ENCODE measurements around the gene ARHGAP27.

The ARHGAP27 gene

DNA sequence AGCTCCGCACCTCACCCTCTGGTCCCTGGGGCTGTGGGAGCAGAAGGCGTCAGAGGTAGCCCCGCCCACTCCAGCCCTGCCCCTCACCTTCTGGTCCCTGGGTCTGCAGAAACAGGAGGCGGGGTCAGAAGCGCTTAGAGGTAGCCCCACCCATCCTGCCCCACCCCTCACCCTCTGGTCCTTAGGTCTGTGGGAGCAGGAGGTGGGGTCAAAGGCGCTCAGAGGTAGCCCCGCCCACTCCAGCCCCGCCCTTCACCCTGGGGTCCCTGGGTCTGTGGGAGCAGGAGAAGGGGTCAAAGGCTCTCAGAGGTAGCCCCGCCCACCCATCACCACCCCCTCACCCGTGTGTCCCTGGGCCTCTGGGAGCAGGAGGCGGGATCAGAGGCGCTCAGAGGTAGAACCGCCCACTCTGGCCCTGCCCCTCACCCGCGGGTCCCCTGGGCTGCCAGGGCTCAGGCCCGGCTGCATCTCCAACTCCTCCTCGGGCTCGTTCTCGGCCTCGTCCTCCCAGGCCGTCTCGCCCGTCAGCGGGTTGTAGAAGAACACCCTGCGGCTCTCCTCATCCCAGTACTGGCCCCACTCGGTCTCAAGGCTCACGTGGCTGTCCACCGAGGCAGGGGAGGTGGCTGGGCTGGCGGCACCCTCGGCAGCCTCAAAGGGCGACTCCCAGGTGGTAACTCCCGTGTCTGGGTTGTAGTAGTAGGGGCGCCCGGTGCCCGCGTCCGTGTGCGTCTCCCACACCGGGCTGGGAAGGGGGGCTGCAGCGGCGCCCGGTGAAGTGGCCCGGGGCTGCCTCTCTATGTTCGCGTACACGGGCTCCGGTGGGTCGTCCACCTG is 27.2 kb downstream of the ARHGAP27 start:
- no peak for TF ChIP-seq ZNF274 (IDR thresholded peaks at IDR 0.05; ENCODE audit: low read depth, low read length)
- no peak overlapping the region for H3K4me3 ChIP-seq (ENCODE audit: low read length)

DNA sequence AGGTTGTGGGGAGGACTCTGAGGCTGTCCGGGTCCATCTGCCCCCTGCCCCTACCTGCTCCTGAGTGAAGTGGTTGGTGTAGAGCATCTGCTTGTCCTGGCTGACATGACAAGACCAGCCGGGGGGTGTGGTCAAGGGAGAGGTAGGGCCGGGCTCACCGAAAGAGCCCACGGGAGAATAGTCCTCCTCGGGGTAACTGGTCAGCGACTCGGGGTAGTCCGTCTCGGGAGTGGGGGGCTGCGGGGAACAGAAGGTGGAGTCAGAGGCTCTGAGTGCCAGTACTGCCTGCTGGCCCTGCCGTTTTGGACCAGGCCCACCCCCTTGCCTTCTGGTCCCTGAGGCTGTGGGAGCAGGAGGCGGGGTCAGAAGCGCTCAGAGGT is 27.8 kb downstream of the ARHGAP27 start:
- TF ChIP-seq ZNF274 (IDR thresholded peaks at IDR 0.05; ENCODE audit: low read depth, low read length), result no peak
- no peak overlapping the region for H3K4me3 ChIP-seq (ENCODE audit: low read length)

DNA sequence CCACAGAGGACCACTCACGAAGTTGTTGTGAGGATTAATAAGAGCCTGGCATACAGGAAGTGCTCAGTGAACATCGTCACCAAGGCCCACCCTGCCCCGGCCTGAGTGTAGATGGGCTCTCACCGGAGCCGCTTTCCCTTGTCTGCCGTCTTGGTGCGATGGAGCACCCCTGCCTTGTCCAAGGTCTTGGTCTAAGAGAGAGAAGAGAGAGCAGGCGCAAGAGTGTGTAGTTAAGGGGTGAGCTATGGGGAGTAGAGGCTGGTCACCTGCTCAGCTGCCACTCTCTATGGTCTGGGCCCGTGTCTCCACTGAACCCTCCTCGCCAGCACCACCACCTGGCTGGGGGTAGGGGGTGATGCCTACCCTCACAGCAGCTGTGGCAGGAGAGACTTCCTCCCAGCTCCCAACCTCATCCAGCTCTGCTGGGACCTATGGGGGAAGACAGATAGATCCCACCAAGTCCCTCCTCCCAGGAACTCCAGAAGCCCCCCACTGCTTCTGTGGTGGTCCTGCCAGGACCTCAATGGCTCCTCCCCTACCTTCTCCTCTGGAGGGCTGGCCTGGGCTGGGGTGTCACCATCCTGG is 28.7 kb downstream of the ARHGAP27 start:
- no peak overlapping the region for H3K4me3 ChIP-seq (ENCODE audit: low read length)
- no peak for TF ChIP-seq ZNF274 (IDR thresholded peaks at IDR 0.05; ENCODE audit: low read depth, low read length)

DNA sequence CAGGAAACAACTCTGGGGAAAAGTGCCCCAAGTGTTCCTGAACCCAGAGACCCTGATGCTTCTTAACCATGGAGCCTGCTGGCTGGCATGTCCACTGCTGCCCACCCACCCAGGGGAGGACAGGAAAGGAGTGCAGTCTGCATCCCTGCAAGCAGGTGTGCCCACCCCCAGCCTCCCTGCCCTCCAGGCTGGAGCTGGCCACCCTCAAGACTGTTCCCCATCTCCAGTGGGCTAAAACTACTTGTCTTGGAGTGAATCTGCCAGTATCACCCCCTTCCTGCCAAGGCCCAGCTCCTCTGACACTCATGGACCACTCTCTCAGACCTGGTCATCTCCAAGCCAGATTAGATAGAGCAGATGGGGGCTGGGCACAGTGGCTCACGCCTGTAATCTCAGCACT is 29.8 kb downstream of the ARHGAP27 start:
- TF ChIP-seq ZNF274 (IDR thresholded peaks at IDR 0.05; ENCODE audit: low read depth, low read length), result no peak
- no peak overlapping the region for H3K4me3 ChIP-seq (ENCODE audit: low read length)

DNA sequence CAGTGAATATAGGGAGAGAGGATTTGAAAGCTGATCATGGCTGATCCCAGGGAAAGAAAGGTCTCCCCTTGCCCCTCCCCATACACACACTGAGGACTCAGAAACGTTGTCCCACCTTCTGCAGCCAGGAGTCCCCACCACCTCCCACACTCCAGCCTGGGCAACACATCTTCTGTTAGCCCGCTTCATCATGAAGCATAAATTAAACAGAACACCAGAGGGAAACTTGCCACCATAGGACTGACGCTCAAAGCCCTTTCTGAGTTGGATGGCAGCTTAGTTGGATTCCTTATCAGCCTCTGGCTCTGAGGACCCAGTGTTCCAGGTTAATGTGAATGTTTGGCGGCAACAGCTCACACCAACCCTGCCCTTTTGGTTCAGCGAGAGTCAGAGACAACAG is 33.9 kb downstream of the ARHGAP27 start:
- H3K4me3 ChIP-seq (ENCODE audit: low read length), result no peak overlapping the region
- no peak for TF ChIP-seq ZNF274 (IDR thresholded peaks at IDR 0.05; ENCODE audit: low read depth, low read length)

DNA sequence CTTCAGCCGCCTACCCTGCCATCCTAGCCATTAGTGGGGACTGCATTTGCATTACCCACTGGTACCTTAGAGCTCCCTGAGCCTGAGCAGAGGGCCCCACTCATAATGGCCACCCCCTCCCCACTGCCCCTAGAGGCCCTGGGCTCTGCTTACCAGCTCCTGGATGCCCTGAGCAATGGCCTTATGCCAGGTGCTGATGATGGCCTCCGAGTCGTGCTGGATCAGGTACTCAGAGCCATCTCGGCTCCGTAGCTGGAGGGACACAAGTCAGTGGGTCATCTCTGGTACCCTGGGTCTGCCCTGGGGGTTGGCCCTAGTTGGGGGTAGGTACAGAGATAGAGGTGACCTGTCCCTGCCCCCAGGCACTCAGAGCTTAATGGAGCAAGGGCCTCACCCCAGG is 34.9 kb downstream of the ARHGAP27 start:
- no peak overlapping the region for H3K4me3 ChIP-seq (ENCODE audit: low read length)
- no peak for TF ChIP-seq ZNF274 (IDR thresholded peaks at IDR 0.05; ENCODE audit: low read depth, low read length)

DNA sequence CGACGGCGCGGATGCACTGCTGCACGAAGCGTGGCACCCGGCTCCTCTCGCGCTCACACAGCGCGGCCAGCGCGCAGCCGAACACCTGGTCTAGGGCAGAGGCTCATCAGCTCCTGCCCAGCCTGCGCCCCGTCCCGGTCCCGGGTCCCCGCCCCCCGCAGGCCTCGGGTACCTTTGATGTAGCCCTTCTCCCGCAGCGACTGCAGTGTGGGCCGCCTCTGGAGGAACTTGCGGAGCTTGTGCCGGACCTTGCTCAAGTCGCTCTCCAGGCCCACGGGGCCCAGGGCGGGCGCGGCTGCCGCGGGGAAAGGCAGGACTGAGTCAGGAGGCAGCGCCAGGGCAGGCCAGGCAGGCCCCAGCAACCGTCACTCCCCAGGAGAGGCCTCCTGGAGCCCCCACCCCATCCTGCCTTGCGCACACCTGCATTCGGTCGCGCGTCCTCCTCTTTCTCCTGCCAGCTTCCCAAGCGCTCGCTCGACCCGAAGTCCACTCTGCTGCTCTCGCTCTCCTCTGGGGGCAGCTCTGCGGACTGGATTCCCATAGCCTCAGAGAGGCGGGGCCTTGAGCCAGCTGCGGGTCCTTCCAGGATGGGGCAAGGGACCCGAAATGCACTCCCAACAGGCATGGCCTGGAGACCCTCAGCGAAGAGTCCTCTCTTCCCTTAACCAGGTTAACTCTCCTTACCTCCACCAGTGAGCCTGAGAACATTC is 36.0 kb downstream of the ARHGAP27 start:
- no peak overlapping the region for H3K4me3 ChIP-seq (ENCODE audit: low read length)
- no peak for TF ChIP-seq ZNF274 (IDR thresholded peaks at IDR 0.05; ENCODE audit: low read depth, low read length)

DNA sequence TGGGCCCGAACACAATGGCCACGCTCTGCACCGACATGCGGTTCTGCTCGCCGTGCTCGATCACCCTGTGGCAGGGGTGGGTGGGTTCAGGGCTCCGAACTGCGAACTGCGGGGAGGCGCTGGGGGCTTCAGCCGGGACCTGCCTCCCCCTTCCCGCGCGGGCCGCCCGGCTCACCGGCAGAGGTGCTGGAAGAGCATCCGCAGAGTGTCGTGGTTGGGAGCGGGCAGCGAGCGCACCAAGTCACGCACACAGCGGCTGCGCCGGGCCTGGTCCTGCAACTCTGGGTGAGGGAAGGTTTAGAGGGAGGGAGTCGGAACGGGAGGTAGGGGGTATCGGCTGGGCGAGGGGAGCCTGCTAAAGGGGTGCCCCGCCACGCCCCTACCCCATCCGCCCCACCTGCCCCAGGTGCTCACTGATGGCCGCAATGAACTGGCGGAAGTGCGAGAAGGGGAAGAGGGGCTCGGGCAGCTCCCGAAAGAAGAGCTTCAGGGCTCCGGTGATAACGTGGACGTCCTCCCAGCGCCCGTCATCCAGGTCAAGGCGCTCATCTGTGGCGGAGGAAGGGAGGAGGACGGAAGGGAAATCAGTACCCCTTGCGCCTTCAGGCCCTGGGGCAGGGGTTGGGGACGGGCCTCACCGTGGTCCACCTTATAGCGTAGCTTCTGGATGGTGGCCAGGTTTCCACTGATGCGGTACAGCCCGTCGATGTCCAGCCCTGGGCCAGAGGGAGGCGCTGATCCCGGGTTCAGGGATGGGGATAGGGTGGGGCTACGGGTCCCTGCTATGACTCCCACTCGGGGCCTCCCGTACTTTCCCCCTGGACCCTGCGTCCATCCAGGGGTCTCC is 36.9 kb downstream of the ARHGAP27 start:
- TF ChIP-seq ZNF274 (IDR thresholded peaks at IDR 0.05; ENCODE audit: low read depth, low read length), result no peak
- H3K4me3 ChIP-seq (ENCODE audit: low read length), result no peak overlapping the region

DNA sequence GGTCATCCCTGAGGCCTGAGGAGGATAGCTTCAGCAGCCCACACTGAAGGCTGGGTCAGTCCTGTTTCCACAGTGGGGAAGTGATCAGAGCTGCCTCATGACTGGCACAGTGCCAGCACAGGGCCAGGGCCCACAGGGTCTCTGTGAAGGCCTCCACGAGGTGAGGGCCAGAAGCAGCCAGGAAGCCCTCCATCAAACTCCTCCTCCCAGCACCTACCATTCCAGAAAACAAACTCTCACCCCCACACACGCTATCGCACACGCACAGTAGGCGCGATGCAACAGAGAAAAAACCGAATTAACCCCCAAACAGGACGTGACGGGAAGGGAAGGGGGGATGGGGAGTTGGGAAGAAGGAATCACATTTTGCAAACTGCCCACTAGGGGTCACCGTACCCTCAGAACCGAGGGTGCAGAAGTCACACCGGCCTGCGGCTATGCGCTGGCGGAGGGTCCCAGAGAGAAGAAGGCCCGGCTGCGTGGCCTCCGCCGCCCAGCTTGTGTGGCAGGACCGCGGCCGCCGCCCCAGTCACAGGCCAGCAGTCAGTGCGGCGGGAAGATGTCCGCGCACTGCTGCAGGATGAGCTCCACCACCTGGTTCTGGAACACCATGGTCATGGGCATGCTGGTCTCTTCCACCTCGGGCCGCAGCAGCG is 37.6 kb downstream of the ARHGAP27 start:
- no peak for TF ChIP-seq ZNF274 (IDR thresholded peaks at IDR 0.05; ENCODE audit: low read depth, low read length)
- no peak overlapping the region for H3K4me3 ChIP-seq (ENCODE audit: low read length)

DNA sequence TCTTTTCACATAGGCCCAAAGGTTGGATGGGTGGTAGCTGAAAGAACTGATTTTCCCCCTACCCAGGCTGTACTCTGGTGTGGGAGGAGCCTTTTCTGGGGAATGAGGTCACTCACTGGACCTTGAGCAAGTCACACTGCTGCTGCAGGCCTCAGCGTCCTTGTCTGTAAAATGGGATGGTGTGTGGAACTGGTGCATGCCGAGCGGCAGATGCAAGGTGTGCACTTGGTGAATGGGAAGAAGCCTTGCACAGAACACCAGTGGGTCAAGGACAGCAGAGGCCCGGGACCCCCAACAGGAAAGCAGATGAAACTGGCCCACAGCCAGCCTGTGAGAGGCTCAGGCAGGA is 38.1 kb downstream of the ARHGAP27 start:
- no peak for TF ChIP-seq ZNF274 (IDR thresholded peaks at IDR 0.05; ENCODE audit: low read depth, low read length)
- H3K4me3 ChIP-seq (ENCODE audit: low read length), result no peak overlapping the region

DNA sequence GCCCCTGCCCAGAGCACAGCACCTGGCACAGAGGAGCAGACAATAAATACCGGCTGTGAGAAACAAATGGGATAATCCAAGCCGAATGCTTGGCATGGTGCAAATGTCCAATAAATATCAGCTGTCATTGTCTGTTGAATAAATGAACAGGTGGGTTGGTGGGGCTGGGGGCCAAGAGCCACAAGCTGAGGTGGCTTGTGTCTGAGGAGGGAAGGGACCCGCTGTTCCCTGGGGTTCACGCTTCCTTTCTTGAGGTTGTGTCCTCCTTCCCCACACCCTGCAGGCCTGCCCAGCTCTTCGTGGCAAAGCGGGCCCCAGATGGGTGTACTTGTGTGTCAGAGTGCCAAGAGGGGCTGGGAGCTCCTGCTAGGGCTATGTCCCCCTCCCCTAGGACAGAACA is 38.6 kb downstream of the ARHGAP27 start:
- no peak for TF ChIP-seq ZNF274 (IDR thresholded peaks at IDR 0.05; ENCODE audit: low read depth, low read length)

DNA sequence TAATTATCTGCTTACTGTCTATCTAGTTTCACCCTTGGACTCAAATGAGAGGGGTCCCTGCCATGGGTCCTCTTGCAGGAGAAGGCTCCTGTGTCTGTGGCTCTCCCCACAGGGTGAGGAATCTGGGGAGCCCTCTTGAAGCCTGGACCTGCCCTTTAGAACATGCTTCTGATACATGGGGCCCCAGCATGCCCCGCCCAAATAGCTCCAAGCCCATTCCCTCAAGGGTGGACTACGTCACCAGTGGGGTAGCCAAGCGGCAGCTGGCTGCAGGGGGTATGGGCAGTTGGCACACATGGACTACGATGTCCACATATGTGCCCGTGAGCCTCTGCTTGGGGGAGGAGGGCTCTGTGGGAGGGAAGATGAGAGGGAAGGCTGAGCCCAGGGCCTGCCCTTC is 39.3 kb downstream of the ARHGAP27 start:
- no peak for TF ChIP-seq ZNF274 (IDR thresholded peaks at IDR 0.05; ENCODE audit: low read depth, low read length)
- H3K4me3 ChIP-seq (ENCODE audit: low read length), result no peak overlapping the region

More for the DNA sequence above, 38.6 kb downstream of the ARHGAP27 start:
- H3K4me3 ChIP-seq (ENCODE audit: low read length), result no peak overlapping the region

DNA sequence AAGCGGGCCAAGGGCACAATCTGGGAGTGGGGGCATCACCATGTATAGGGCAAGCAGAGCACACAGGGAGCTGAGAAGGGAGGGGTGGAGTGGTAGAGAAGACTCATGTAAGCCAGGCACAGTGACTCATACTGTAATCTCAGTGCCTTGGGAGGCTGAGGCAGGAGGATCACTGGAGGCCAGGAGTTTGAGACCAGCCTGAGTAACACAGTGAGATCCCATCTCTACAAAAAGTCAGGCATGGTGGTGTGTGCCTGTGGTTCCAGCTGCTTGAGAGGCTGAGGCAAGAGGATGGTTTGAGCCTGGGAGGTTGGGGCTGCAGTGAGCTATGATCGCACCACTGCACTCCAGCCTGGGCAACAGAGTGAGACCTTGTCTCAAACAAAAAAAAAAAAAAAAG is 40.8 kb downstream of the ARHGAP27 start:
- no peak for TF ChIP-seq ZNF274 (IDR thresholded peaks at IDR 0.05; ENCODE audit: low read depth, low read length)
- no peak overlapping the region for H3K4me3 ChIP-seq (ENCODE audit: low read length)

DNA sequence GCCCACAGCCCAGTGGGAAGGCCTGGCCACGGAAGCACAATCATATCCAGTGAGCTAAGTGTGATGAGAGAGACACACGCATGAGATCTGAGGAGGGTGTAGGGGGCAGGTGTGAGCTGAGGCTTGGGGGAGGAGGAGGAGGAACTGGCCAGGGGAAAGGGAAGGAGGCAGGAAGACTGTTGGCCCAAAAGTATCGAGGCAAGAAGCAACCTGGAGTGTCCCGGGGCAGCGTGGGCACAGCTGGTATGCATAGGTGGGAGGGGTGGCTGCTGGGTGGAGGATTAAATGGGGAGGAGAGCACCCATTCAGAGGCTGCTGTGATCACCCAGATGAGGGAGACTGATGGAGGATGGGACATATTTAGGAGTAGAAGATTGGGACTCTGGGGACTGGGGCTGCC is 41.4 kb downstream of the ARHGAP27 start:
- no peak overlapping the region for H3K4me3 ChIP-seq (ENCODE audit: low read length)
- TF ChIP-seq ZNF274 (IDR thresholded peaks at IDR 0.05; ENCODE audit: low read depth, low read length), result no peak
